Measurements from ENCODE around the gene TMEM121. TPM values are rescaled to one million over a fixed set of nuclear protein-coding genes. Genes with fewer than 3 reads are reported as not detected.

TMEM121 gene
- total RNA-seq, 4 donors from 2014 or later = 0.48 to 0.96 TPM; not detected in 2

- H3K9me3 ChIP-seq = no peaks in the 10 kb centered on the region
- no peak for DNase-seq
- H3K4me1 ChIP-seq = no peaks in the 10 kb centered on the region
- WGBS, 2 donors (ENCODE audit: low coverage in 1 of 2) = 95% methylated on average over 16 of the region's 16 CpGs; no CpG with 5 or more reads in 1 of the 2 donors
- peaks cover 23% of the 10 kb centered on the region for H3K27me3 ChIP-seq
- TF ChIP-seq POLR2AphosphoS5 (IDR thresholded peaks at IDR 0.05) = no peak
- TF ChIP-seq POLR2A (IDR thresholded peaks at IDR 0.05) = no peak
- no peak for TF ChIP-seq EP300 (IDR thresholded peaks at IDR 0.05; ENCODE audit: low read depth)
- TF ChIP-seq CTCF (IDR thresholded peaks at IDR 0.05) = no peak
- in situ Hi-C loops (cut with MboI; ENCODE audit: low pct_ligation_motif_present in 1 of 4, low pct_unique_long_range_greater_than_20kb in 1 of 4, low sequenced_read_pairs in 3 of 4) = no loop called here
- no peak overlapping the region for H3K27ac ChIP-seq
- intact Hi-C loops (cut with DNase I; ENCODE audit: low total_unique reads) = no loop called here
- no peaks in the 10 kb centered on the region for H3K36me3 ChIP-seq
- H3K4me3 ChIP-seq = no peak overlapping the region
Observed at GRCh38 chr14:105505101-105505500, 21.3 kb upstream of the TMEM121 start.

GRCh38 chr14:105507247-105507646 is 19.1 kb upstream of the TMEM121 start:
- DNase-seq = no peak

GRCh38 chr14:105508069-105508468 is 18.3 kb upstream of the TMEM121 start:
- Histone ChIP-seq H3K9me3 (no peaks in the 10 kb centered on the region), H3K4me3 (no peak overlapping the region), H3K4me1 (no peaks in the 10 kb centered on the region), H3K27ac (no peak overlapping the region), H3K36me3 (no peaks in the 10 kb centered on the region), H3K27me3 (peaks cover 53% of the 10 kb centered on the region)
- DNase-seq = no peak
- in situ Hi-C loops (cut with MboI; ENCODE audit: low pct_ligation_motif_present in 1 of 4, low pct_unique_long_range_greater_than_20kb in 1 of 4, low sequenced_read_pairs in 3 of 4) = no loop called here
- 83 to 100% methylated on average over 2 to 16 of the region's 16 CpGs for WGBS, 2 donors (ENCODE audit: low coverage in 1 of 2)
- no peak for TF ChIP-seq POLR2A (IDR thresholded peaks at IDR 0.05)
- TF ChIP-seq EP300 (IDR thresholded peaks at IDR 0.05; ENCODE audit: low read depth) = no peak
- no peak for TF ChIP-seq POLR2AphosphoS5 (IDR thresholded peaks at IDR 0.05)
- no peak for TF ChIP-seq CTCF (IDR thresholded peaks at IDR 0.05)
- intact Hi-C loops (cut with DNase I; ENCODE audit: low total_unique reads) = no loop called here

More at GRCh38 chr14:105507247-105507646, 19.1 kb upstream of the TMEM121 start:
- intact Hi-C loops (cut with DNase I; ENCODE audit: low total_unique reads) = no loop called here
- TF ChIP-seq EP300 (IDR thresholded peaks at IDR 0.05; ENCODE audit: low read depth) (no peak), POLR2AphosphoS5 (IDR thresholded peaks at IDR 0.05) (no peak), CTCF (IDR thresholded peaks at IDR 0.05) (no peak), POLR2A (IDR thresholded peaks at IDR 0.05) (no peak)
- in situ Hi-C loops (cut with MboI; ENCODE audit: low pct_ligation_motif_present in 1 of 4, low pct_unique_long_range_greater_than_20kb in 1 of 4, low sequenced_read_pairs in 3 of 4) = no loop called here
- no peaks in the 10 kb centered on the region for H3K36me3 ChIP-seq
- WGBS, 2 donors (ENCODE audit: low coverage in 1 of 2) = 80% methylated on average over 1 to 17 of the region's 17 CpGs
- H3K27me3 ChIP-seq = peaks cover 45% of the 10 kb centered on the region
- H3K4me3 ChIP-seq = no peak overlapping the region
- no peaks in the 10 kb centered on the region for H3K4me1 ChIP-seq
- no peaks in the 10 kb centered on the region for H3K9me3 ChIP-seq
- no peak overlapping the region for H3K27ac ChIP-seq

- H3K27ac ChIP-seq = no peak overlapping the region
- H3K4me3 ChIP-seq = no peak overlapping the region
- H3K27me3 ChIP-seq = peaks cover 56% of the 10 kb centered on the region
- H3K4me1 ChIP-seq = no peaks in the 10 kb centered on the region
- TF ChIP-seq EP300 (IDR thresholded peaks at IDR 0.05; ENCODE audit: low read depth) (no peak), POLR2A (IDR thresholded peaks at IDR 0.05) (no peak), CTCF (IDR thresholded peaks at IDR 0.05) (no peak), POLR2AphosphoS5 (IDR thresholded peaks at IDR 0.05) (no peak)
- in situ Hi-C loops (cut with MboI; ENCODE audit: low pct_ligation_motif_present in 1 of 4, low pct_unique_long_range_greater_than_20kb in 1 of 4, low sequenced_read_pairs in 3 of 4) (no loop called here), intact Hi-C loops (cut with DNase I; ENCODE audit: low total_unique reads) (no loop called here)
- 83 to 92% methylated on average over 1 to 12 of the region's 12 CpGs for WGBS, 2 donors (ENCODE audit: low coverage in 1 of 2)
- no peaks in the 10 kb centered on the region for H3K36me3 ChIP-seq
- no peaks in the 10 kb centered on the region for H3K9me3 ChIP-seq
- DNase-seq = no peak
Observed at GRCh38 chr14:105508601-105509000, 17.8 kb upstream of the TMEM121 start.
